Measurements from ENCODE around the gene ADGRD2.

ADGRD2 gene

DNA sequence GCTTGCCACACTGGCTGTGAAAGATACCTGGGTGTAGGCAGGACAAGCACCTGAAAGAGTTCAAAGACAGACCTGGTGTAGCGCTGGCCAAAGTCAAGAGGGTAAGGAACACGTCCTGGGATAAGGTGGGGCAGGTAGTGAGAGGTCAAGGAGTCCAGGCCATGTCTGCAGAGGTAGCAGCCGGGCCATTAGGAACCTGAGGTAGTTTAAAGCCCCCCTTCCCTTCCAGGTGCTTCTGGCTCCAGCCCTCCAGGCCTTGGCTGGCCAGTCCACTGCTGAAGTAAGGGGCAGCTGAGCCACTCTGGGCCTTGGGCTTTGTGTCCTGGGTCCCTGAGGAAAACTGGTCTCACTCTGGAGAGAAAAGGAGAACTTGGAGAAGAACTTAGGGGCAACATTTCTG lies 70.9 kb downstream of the ADGRD2 start:
- no peak overlapping the region for H3K4me3 ChIP-seq (ENCODE audit: low read length in 2 of 2)
- H3K4me1 ChIP-seq (ENCODE audit: control insufficient read depth in 2 of 2, insufficient read depth in 2 of 2, low read length in 2 of 2): no peaks in the 10 kb centered on the region
- no peak overlapping the region for H3K9ac ChIP-seq (ENCODE audit: low read depth in 1 of 2, low read length in 2 of 2)

DNA sequence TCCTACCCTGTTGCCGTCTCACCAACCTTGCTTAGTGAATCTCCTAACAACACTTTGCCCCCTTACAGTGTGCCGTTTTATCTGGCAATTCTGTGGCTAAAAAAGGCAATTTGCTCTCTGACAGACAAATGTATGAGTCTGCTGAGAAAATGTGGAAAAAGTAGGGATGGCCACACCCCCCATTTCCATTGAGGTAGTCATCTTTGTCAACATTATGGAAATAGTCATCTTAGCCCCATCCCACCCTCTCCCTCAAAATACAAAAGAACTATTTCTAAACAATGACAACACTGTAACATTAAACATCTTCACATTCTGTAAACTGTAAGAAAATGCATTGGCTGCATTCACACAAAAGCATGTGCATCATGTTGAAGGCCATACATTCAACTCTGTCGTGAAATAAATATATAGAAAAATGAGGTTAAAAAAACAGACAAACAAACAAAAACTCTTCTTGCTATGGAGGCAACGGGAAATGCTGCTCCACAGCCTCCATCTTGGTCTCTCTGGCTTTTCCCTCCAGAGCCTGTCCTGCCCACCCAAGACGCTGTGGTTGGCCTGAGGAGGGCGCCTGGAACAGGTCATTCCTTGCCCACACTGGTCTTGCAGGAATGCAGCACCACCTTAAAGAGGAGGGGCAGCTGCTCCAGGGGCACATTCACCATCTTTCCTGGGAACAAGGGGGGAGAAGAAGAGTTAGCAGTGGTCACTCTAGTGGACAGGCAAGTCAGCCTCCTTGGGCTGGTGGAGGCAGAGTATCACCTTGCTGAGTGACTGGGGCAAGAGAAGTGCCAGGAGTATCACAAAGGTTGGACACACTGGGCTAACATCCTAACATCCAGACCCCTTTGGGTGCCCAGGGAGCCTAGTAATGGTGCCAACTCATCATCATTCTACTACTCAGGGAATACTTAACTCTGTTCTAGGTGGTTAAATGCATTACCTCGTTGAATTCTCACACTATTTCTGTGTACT lies 72.2 kb downstream of the ADGRD2 start:
- Histone ChIP-seq H3K27ac (ENCODE audit: low read depth in 2 of 2, low read length in 2 of 2) (no peak overlapping the region), H3K36me3 (ENCODE audit: control insufficient read depth in 2 of 2, insufficient read depth in 2 of 2, low read length in 2 of 2) (no peaks in the 10 kb centered on the region), H3K4me3 (ENCODE audit: low read length in 2 of 2) (no peak overlapping the region), H3K9me3 (ENCODE audit: control insufficient read depth in 2 of 2, low read length in 2 of 2) (no peaks in the 10 kb centered on the region), H3K9ac (ENCODE audit: low read depth in 1 of 2, low read length in 2 of 2) (no peak overlapping the region), H3K4me1 (ENCODE audit: control insufficient read depth in 2 of 2, insufficient read depth in 2 of 2, low read length in 2 of 2) (no peaks in the 10 kb centered on the region), H3K27me3 (ENCODE audit: control insufficient read depth in 2 of 2, insufficient read depth in 2 of 2, low read length in 2 of 2) (no peaks in the 10 kb centered on the region)

More for the DNA sequence above, 70.9 kb downstream of the ADGRD2 start:
- H3K36me3 ChIP-seq (ENCODE audit: control insufficient read depth in 2 of 2, insufficient read depth in 2 of 2, low read length in 2 of 2): no peaks in the 10 kb centered on the region
- no peaks in the 10 kb centered on the region for H3K9me3 ChIP-seq (ENCODE audit: control insufficient read depth in 2 of 2, low read length in 2 of 2)
- H3K27ac ChIP-seq (ENCODE audit: low read depth in 2 of 2, low read length in 2 of 2): no peak overlapping the region
- no peaks in the 10 kb centered on the region for H3K27me3 ChIP-seq (ENCODE audit: control insufficient read depth in 2 of 2, insufficient read depth in 2 of 2, low read length in 2 of 2)

DNA sequence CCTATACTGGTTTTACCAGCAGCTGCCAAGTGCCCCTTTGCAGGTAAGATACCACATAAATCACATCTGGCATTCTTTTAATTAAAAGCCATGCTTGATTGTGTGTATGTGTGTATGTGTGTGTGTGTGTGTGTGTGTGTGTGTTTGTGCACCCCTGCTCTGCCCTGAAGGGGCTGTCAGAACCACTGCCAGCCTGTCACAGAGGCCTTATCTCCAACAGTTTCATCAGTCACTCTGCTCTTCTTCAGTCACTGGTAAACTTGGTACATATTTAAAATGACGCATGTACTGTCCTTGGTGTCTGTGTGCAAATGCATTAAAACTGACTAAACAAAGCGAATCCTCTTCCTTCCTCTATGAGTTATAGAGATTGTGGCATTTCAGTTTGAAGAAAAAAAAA lies 75.9 kb downstream of the ADGRD2 start:
- no peaks in the 10 kb centered on the region for H3K4me1 ChIP-seq (ENCODE audit: control insufficient read depth in 2 of 2, insufficient read depth in 2 of 2, low read length in 2 of 2)
- no peak overlapping the region for H3K27ac ChIP-seq (ENCODE audit: low read depth in 2 of 2, low read length in 2 of 2)
- H3K9ac ChIP-seq (ENCODE audit: low read depth in 1 of 2, low read length in 2 of 2): no peak overlapping the region
- H3K36me3 ChIP-seq (ENCODE audit: control insufficient read depth in 2 of 2, insufficient read depth in 2 of 2, low read length in 2 of 2): peaks cover 0 to 4% of the 10 kb centered on the region in 2 donors
- H3K9me3 ChIP-seq (ENCODE audit: control insufficient read depth in 2 of 2, low read length in 2 of 2): no peaks in the 10 kb centered on the region
- no peak overlapping the region for H3K4me3 ChIP-seq (ENCODE audit: low read length in 2 of 2)
- H3K27me3 ChIP-seq (ENCODE audit: control insufficient read depth in 2 of 2, insufficient read depth in 2 of 2, low read length in 2 of 2): no peaks in the 10 kb centered on the region

DNA sequence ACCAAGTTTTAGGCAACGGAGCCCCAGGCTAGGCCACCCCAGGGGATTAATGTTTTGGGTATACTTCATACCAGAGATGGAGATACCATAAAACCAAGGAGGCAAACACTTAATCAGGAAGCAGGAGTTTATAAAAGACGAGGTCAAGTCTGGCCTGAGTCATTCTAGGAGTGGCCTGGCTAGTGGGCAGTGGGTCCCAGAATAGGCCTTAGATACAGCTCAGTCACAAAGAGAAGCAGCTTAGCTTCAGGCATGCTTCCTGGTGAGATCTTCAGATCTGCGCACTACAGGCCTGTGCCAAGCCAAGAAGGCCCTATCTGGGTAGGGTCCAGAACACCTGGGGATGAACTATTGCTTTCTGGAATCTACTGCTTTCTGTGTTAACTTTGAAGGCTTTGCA lies 77.5 kb downstream of the ADGRD2 start:
- H3K4me1 ChIP-seq (ENCODE audit: control insufficient read depth in 2 of 2, insufficient read depth in 2 of 2, low read length in 2 of 2): no peaks in the 10 kb centered on the region
- H3K4me3 ChIP-seq (ENCODE audit: low read length in 2 of 2): no peak overlapping the region
- no peaks in the 10 kb centered on the region for H3K9me3 ChIP-seq (ENCODE audit: control insufficient read depth in 2 of 2, low read length in 2 of 2)
- H3K27ac ChIP-seq (ENCODE audit: low read depth in 2 of 2, low read length in 2 of 2): no peak overlapping the region
- peaks cover 0 to 4% of the 10 kb centered on the region in 2 donors for H3K36me3 ChIP-seq (ENCODE audit: control insufficient read depth in 2 of 2, insufficient read depth in 2 of 2, low read length in 2 of 2)
- no peaks in the 10 kb centered on the region for H3K27me3 ChIP-seq (ENCODE audit: control insufficient read depth in 2 of 2, insufficient read depth in 2 of 2, low read length in 2 of 2)
- H3K9ac ChIP-seq (ENCODE audit: low read depth in 1 of 2, low read length in 2 of 2): no peak overlapping the region

All from mucosa of rectum (tissue), 2 donors.